SK-N-MC (cell line): ENCODE data around the gene AMBP.

Experiments used
- EZH2 ChIP-seq: fragments of 200-600 bp; sonication (generic); IDR thresholded peaks from one replicate; pipeline ENCODE4 v1.6.1; 2017; ENCODE audit warnings: antibody characterized with exemption
- POLR2AphosphoS5 ChIP-seq: IDR thresholded peaks from 2 replicates; pipeline ENCODE4 v1.6.1; 2012; ENCODE audit warnings: mild to moderate bottlenecking, low read depth, low read length, borderline replicate concordance

DNA sequence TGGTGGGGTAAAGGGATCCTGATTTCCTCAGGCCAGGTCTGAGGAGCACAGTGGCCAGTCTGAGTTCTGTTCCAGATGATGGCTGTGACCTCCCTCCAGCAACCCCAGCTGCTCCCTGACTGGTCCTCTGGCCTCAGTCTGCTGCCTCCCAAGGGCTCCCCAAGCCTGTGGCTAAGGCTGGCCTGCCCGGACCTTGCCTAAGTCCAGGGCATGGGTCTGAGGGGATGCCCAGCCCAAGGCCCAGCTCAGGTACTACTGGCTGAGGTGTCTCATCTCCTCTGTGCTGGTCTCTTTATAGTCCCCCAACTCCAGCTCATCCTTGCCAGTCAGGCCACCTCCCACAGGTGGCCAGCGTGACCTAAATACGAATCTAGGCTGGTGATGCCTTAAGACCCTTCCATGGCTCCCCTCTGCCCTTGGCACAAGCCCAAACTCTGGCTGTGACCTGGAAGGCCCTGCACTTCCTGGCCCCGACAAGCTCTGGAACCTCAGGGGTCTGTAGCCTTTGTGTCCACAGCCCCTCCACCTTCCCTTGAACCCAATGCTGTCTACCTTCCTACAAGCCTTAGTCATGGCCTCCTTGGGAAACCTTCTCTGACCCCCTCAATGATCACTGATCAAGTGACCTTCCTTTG is 11.2 kb upstream of the AMBP start:
- TF ChIP-seq POLR2AphosphoS5 (no peak), EZH2 (no peak)
